H9 (cell line): Measurements from ENCODE around the gene DUSP10. TPM values are rescaled to one million over a fixed set of nuclear protein-coding genes. Genes with fewer than 3 reads are reported as not detected.

Source experiments
- DNase-seq: peaks from one replicate; pipeline ENCODE4 v3.0.0-alpha.2; 2017
- H2AFZ ChIP-seq: one replicate; pipeline ENCODE4 v1.6.1; 2013; ENCODE audit warnings: mild to moderate bottlenecking, low read length, control low read depth, moderate library complexity
- H2AK5ac ChIP-seq: 2 replicates; pipeline ENCODE4 v1.6.1; 2013; ENCODE audit warnings: low read length, control low read depth, mixed read lengths; ENCODE audit not compliant: insufficient read length
- H2BK120ac ChIP-seq: one replicate; pipeline ENCODE4 v1.6.1; 2013; ENCODE audit warnings: low read depth, mild to moderate bottlenecking, low read length, control low read depth, inconsistent platforms; ENCODE audit not compliant: poor library complexity, severe bottlenecking
- H2BK12ac ChIP-seq: 2 replicates; pipeline ENCODE4 v1.6.1; 2013; ENCODE audit warnings: low read length, control low read depth, mixed read lengths, low read depth; ENCODE audit not compliant: insufficient read length
- H2BK15ac ChIP-seq: 2 replicates; pipeline ENCODE4 v1.6.1; 2013; ENCODE audit warnings: low read depth, low read length, control low read depth
- H2BK20ac ChIP-seq: one replicate; pipeline ENCODE4 v1.6.1; 2013; ENCODE audit warnings: low read depth, mild to moderate bottlenecking, low read length, control low read depth, inconsistent platforms; ENCODE audit not compliant: poor library complexity, severe bottlenecking
- H2BK5ac ChIP-seq: 2 replicates; pipeline ENCODE4 v1.6.1; 2013; ENCODE audit warnings: low read length, control low read depth, mixed read lengths; ENCODE audit not compliant: insufficient read length
- H3K14ac ChIP-seq: 2 replicates; pipeline ENCODE4 v1.6.1; 2013; ENCODE audit warnings: low read length, control low read depth; ENCODE audit not compliant: insufficient read depth
- H3K18ac ChIP-seq: 2 replicates; pipeline ENCODE4 v1.6.1; 2013; ENCODE audit warnings: low read depth, mild to moderate bottlenecking, mixed read lengths, low read length, control low read depth; ENCODE audit not compliant: insufficient read length
- H3K23ac ChIP-seq: 2 replicates; pipeline ENCODE4 v1.6.1; 2013; ENCODE audit warnings: low read length, control low read depth, mixed read lengths, low read depth; ENCODE audit not compliant: insufficient read length
- H3K23me2 ChIP-seq: 2 replicates; pipeline ENCODE4 v1.6.1; 2013; ENCODE audit warnings: low read depth, mild to moderate bottlenecking, mixed read lengths, low read length, control low read depth; ENCODE audit not compliant: insufficient read length, poor library complexity, severe bottlenecking
- H3K27ac ChIP-seq: 2 replicates; pipeline ENCODE4 v1.5.1; 2013; ENCODE audit warnings: low read length, control low read depth, mixed read lengths, low read depth; ENCODE audit not compliant: insufficient read length
- H3K27me3 ChIP-seq: 2 replicates; pipeline ENCODE4 v1.6.1; 2013; ENCODE audit warnings: low read length, control low read depth, inconsistent platforms; ENCODE audit not compliant: insufficient read depth
- H3K4ac ChIP-seq: 2 replicates; pipeline ENCODE4 v1.6.1; 2013; ENCODE audit warnings: low read depth, mild to moderate bottlenecking, control low read depth, inconsistent platforms, low read length, moderate library complexity
- H3K4me1 ChIP-seq: 2 replicates; pipeline ENCODE4 v1.6.1; 2013; ENCODE audit warnings: low read length, control low read depth, inconsistent platforms; ENCODE audit not compliant: insufficient read depth
- H3K4me2 ChIP-seq: 2 replicates; pipeline ENCODE4 v1.6.1; 2013; ENCODE audit warnings: low read length, control low read depth, mixed read lengths; ENCODE audit not compliant: insufficient read length, insufficient read depth
- H3K56ac ChIP-seq: 2 replicates; pipeline ENCODE4 v1.6.1; 2013; ENCODE audit warnings: low read depth, mild to moderate bottlenecking, mixed read lengths, low read length, control low read depth; ENCODE audit not compliant: insufficient read length
- H3K79me1 ChIP-seq: 2 replicates; pipeline ENCODE4 v1.6.1; 2013; ENCODE audit warnings: low read depth, mild to moderate bottlenecking, moderate library complexity, low read length, control low read depth, inconsistent platforms; ENCODE audit not compliant: insufficient read depth, poor library complexity, severe bottlenecking
- H3K79me2 ChIP-seq: 2 replicates; pipeline ENCODE4 v1.6.1; 2013; ENCODE audit warnings: low read length, control low read depth, inconsistent platforms; ENCODE audit not compliant: insufficient read depth
- H3K9ac ChIP-seq: 2 replicates; pipeline ENCODE4 v1.6.1; 2013; ENCODE audit warnings: low read length, control low read depth, mixed read lengths; ENCODE audit not compliant: insufficient read length; ENCODE audit errors: extremely low read depth
- H3K9me3 ChIP-seq: one replicate; pipeline ENCODE4 v1.6.1; 2013; ENCODE audit warnings: low read depth, low read length, inconsistent platforms; ENCODE audit not compliant: control insufficient read depth
- H3T11ph ChIP-seq: one replicate; pipeline ENCODE4 v1.6.1; 2013; ENCODE audit warnings: mild to moderate bottlenecking, low read length, control low read depth, inconsistent platforms
- H4K20me1 ChIP-seq: one replicate; pipeline ENCODE4 v1.6.1; 2013; ENCODE audit not compliant: control insufficient read depth, insufficient read length, insufficient read depth
- H4K5ac ChIP-seq: 2 replicates; pipeline ENCODE4 v1.6.1; 2013; ENCODE audit warnings: low read depth, mild to moderate bottlenecking, mixed read lengths, low read length, control low read depth; ENCODE audit not compliant: insufficient read length
- H4K8ac ChIP-seq: replicated peaks from 2 replicates; pipeline ENCODE4 v1.6.1; 2013; ENCODE audit warnings: low read length, control low read depth, mixed read lengths, low read depth; ENCODE audit not compliant: insufficient read length
- H4K91ac ChIP-seq: 2 replicates; pipeline ENCODE4 v1.6.1; 2013; ENCODE audit warnings: low read depth, mild to moderate bottlenecking, moderate library complexity, mixed read lengths, low read length, control low read depth; ENCODE audit not compliant: insufficient read length
- H3K27ac Mint-ChIP-seq, 3 experiments: 2 replicates in 2 of 3; 3 replicates in 1 of 3; pipeline ENCODE4 v1.8.0; 2020 to 2021; ENCODE audit warnings: mixed read lengths in 3 of 3, mild to moderate bottlenecking in 1 of 3, moderate library complexity in 1 of 3
- H3K27me3 Mint-ChIP-seq: 2 replicates; pipeline ENCODE4 v1.8.0; 2021; ENCODE audit warnings: low read depth, mild to moderate bottlenecking, moderate library complexity, mixed read lengths
- H3K36me3 Mint-ChIP-seq, 3 experiments: 2 replicates in 2 of 3; 3 replicates in 1 of 3; pipeline ENCODE4 v1.8.0; 2020 to 2021; ENCODE audit warnings: low read depth in 3 of 3, mixed read lengths in 3 of 3; ENCODE audit not compliant: insufficient read depth in 1 of 3
- H3K4me1 Mint-ChIP-seq, 2 experiments: 2 replicates each; pipeline ENCODE4 v1.8.0; 2020; ENCODE audit warnings: mixed read lengths in 2 of 2
- H3K4me3 Mint-ChIP-seq, 2 experiments: 2 replicates in 1 of 2; 3 replicates in 1 of 2; pipeline ENCODE4 v1.8.0; 2020 to 2021; ENCODE audit warnings: mild to moderate bottlenecking in 2 of 2, mixed read lengths in 2 of 2, moderate library complexity in 1 of 2
- H3K9me3 Mint-ChIP-seq, 2 experiments: 2 replicates in 1 of 2; 3 replicates in 1 of 2; pipeline ENCODE4 v1.8.0; 2020; ENCODE audit warnings: mild to moderate bottlenecking in 2 of 2, mixed read lengths in 2 of 2, moderate library complexity in 1 of 2
- CTCF ChIP-seq: fragments of 200-600 bp; sonication (generic); conservative IDR thresholded peaks from 3 replicates; pipeline ENCODE4 v1.8.0; 2021; ENCODE audit warnings: antibody characterized with exemption, mild to moderate bottlenecking
- WGBS: extraction: QIAGEN DNeasy Blood & Tissue Kit; methylation state at CpG from one replicate; pipeline ENCODE4 v1.1.7; 2013; ENCODE audit warnings: missing lambda C conversion rate, low lambda C conversion rate, mixed read lengths; ENCODE audit not compliant: insufficient read length; ENCODE audit errors: extremely low coverage; 5-methylcytosine and 5-hydroxymethylcytosine counted together
- total RNA-seq: library from RNA; stranded (reverse); gene quantifications from 2 replicates; pipeline ENCODE4 v1.2.1, GENCODE V29; 2021

The DUSP10 gene
- total RNA-seq, 1 experiment from 2014 or later = 2.0 TPM

GRCh38 chr1:221773383-221773782, 31.5 kb upstream of the DUSP10 start:
- no peak for TF ChIP-seq CTCF
- Mint-ChIP-seq H3K27ac (no peak overlapping the region), H3K27me3 (no peaks in the 10 kb centered on the region), H3K4me3 (no peak overlapping the region), H3K4me1 (peaks cover 7 to 12% of the 10 kb centered on the region in 2 experiments; a peak in 3 of 4 replicates), H3K36me3 (no peaks in the 10 kb centered on the region), H3K9me3 (no peaks in the 10 kb centered on the region)
- no peak overlapping the region for H2BK12ac ChIP-seq
- no peak for DNase-seq
- no peaks in the 10 kb centered on the region for H3K4me1 ChIP-seq
- no peak overlapping the region for H3K4ac ChIP-seq
- H3K27me3 ChIP-seq = no peaks in the 10 kb centered on the region
- H2BK5ac ChIP-seq = no peak overlapping the region
- H3K14ac ChIP-seq = no peak overlapping the region
- H3K79me1 ChIP-seq = no peaks in the 10 kb centered on the region
- no peak overlapping the region for H2AFZ ChIP-seq
- no peaks in the 10 kb centered on the region for H3K9me3 ChIP-seq
- H3K23ac ChIP-seq = no peak overlapping the region
- H3K4me2 ChIP-seq = no peak overlapping the region
- H2BK20ac ChIP-seq = no peak overlapping the region
- no peak overlapping the region for H4K8ac ChIP-seq
- H3K56ac ChIP-seq = no peak overlapping the region
- no peak overlapping the region for H3K18ac ChIP-seq
- no peak overlapping the region for H2BK120ac ChIP-seq
- no peak overlapping the region for H2AK5ac ChIP-seq
- no peak overlapping the region for H2BK15ac ChIP-seq
- no peaks in the 10 kb centered on the region for H3K79me2 ChIP-seq
- no peaks in the 10 kb centered on the region for H3K23me2 ChIP-seq
- H3K9ac ChIP-seq = no peak overlapping the region
- no peak overlapping the region for H4K5ac ChIP-seq
- H4K91ac ChIP-seq = no peak overlapping the region
- WGBS = no CpG with 5 or more reads among the region's 2 CpGs
- no peak overlapping the region for H3K27ac ChIP-seq
- no peaks in the 10 kb centered on the region for H4K20me1 ChIP-seq
- no peak overlapping the region for H3T11ph ChIP-seq
